Keratinocyte (primary cell): ENCODE measurements around the gene PRDM10. TPM values are rescaled to one million over a fixed set of nuclear protein-coding genes. Genes with fewer than 3 reads are reported as not detected.
"Not testable (repeated sequence)": the region's sequence is repeated elsewhere in the genome, so short reads cannot be mapped to it uniquely, and the experiment has no call there.

Experiments used
- DNase-seq: peaks from one replicate; pipeline ENCODE4 v3.0.0-alpha.2; 2011; ENCODE audit warnings: low read depth, missing footprints, low spot score
- FAIRE-seq: peaks from 2 replicates; lab custom pipeline; 2011; peaks lifted over from hg19 to GRCh38; lab: Jason Lieb, UNC
- H2AFZ ChIP-seq: 2 replicates; pipeline ENCODE4 v1.6.0; 2012; ENCODE audit warnings: low read length, control low read depth, inconsistent platforms; ENCODE audit not compliant: control insufficient read depth
- H3K27ac ChIP-seq: 2 replicates; pipeline ENCODE4 v1.5.1; 2011; ENCODE audit warnings: low read length; ENCODE audit not compliant: control insufficient read depth, insufficient read depth
- H3K27me3 ChIP-seq: 3 replicates; pipeline ENCODE4 v1.6.0; 2011; ENCODE audit warnings: low read length; ENCODE audit not compliant: control insufficient read depth, insufficient read depth; ENCODE audit errors: extremely low read depth
- H3K36me3 ChIP-seq, 2 experiments: 2 replicates in 1 of 2; 3 replicates in 1 of 2; pipeline ENCODE4 v1.5.1; 2011; ENCODE audit warnings: low read length in 2 of 2, mild to moderate bottlenecking in 1 of 2; ENCODE audit not compliant: control insufficient read depth in 2 of 2, insufficient read depth in 2 of 2; ENCODE audit errors: extremely low read depth in 1 of 2
- H3K4me1 ChIP-seq: 3 replicates; pipeline ENCODE4 v1.5.1; 2011; ENCODE audit warnings: low read length; ENCODE audit not compliant: control insufficient read depth, insufficient read depth; ENCODE audit errors: extremely low read depth
- H3K4me2 ChIP-seq: 3 replicates; pipeline ENCODE4 v1.6.0; 2011; ENCODE audit warnings: low read depth, low read length; ENCODE audit not compliant: control insufficient read depth, insufficient read depth; ENCODE audit errors: extremely low read depth
- H3K4me3 ChIP-seq, 3 experiments: fragments of 200-600 bp in 1 of 3; sonication (generic) in 1 of 3; 2 replicates in 2 of 3; 3 replicates in 1 of 3; pipeline ENCODE4 v1.5.1; 2011 to 2016; ENCODE audit warnings: low read length in 3 of 3, mild to moderate bottlenecking in 3 of 3, control low read depth in 2 of 3, inconsistent platforms in 1 of 3, low read depth in 1 of 3, mixed read lengths in 1 of 3, mixed run types in 1 of 3, moderate library complexity in 1 of 3; ENCODE audit not compliant: control insufficient read depth in 2 of 3, insufficient read depth in 2 of 3; ENCODE audit errors: extremely low read depth in 1 of 3
- H3K79me2 ChIP-seq: 2 replicates; pipeline ENCODE4 v1.6.0; 2012; ENCODE audit warnings: low read length; ENCODE audit not compliant: control insufficient read depth, insufficient read depth
- H3K9ac ChIP-seq: 3 replicates; pipeline ENCODE4 v1.6.0; 2011; ENCODE audit warnings: low read length; ENCODE audit not compliant: control insufficient read depth, insufficient read depth; ENCODE audit errors: extremely low read depth
- H3K9me1 ChIP-seq: 3 replicates; pipeline ENCODE4 v1.6.0; 2011; ENCODE audit warnings: low read length; ENCODE audit not compliant: control insufficient read depth, insufficient read depth; ENCODE audit errors: extremely low read depth
- H3K9me3 ChIP-seq: 2 replicates; pipeline ENCODE4 v1.5.1; 2012; ENCODE audit warnings: low read depth, low read length; ENCODE audit not compliant: control insufficient read depth
- H4K20me1 ChIP-seq: 3 replicates; pipeline ENCODE4 v1.6.0; 2011; ENCODE audit warnings: low read length; ENCODE audit not compliant: control insufficient read depth, insufficient read depth; ENCODE audit errors: extremely low read depth
- CTCF ChIP-seq, 3 experiments: IDR thresholded peaks in 1 of 3; conservative IDR thresholded peaks in 1 of 3; optimal IDR thresholded peaks in 1 of 3; 2 replicates in 2 of 3; 3 replicates in 1 of 3; pipeline versions ENCODE3 to v1.5.1; 2011; ENCODE audit warnings: low read length in 3 of 3, mild to moderate bottlenecking in 3 of 3, moderate library complexity in 2 of 3, control low read depth in 1 of 3, inconsistent platforms in 1 of 3; ENCODE audit not compliant: insufficient read depth in 2 of 3; ENCODE audit errors: extremely low read depth in 1 of 3
- EZH2 ChIP-seq: IDR thresholded peaks from one replicate; pipeline ENCODE4 v1.6.1; 2012; ENCODE audit warnings: inconsistent platforms, mild to moderate bottlenecking, low read length, moderate library complexity
- dilution Hi-C: fragments of 300-500 bp; cut with MboI; formaldehyde crosslinking; loops from one replicate; pipeline ENCODE4 v1.7.0; 2020; ENCODE audit warnings: low sequenced_read_pairs; ENCODE audit not compliant: extremely low pct_ligation_motif_present
- polyA plus RNA-seq, 5 experiments: library from polyadenylated mRNA; depleted of rRNA in 3 of 5; stranded (reverse) in 3 of 5; stranded (forward) in 1 of 5; unstranded in 1 of 5; fragments of >200 nt; gene quantifications; 1 replicate in 1 of 5; 2 replicates in 3 of 5; 3 replicates in 1 of 5; pipeline versions ENCODE4 v1.2.1 to v1.2.3, GENCODE V29; 2011 to 2012; ENCODE audit warnings: missing spikeins in 2 of 5, low read depth in 1 of 5, low replicate concordance in 1 of 5

Gene PRDM10
- polyA plus RNA-seq, 1 donor (not counting 4 experiments of a cell fraction or from before 2014, with no cell fraction given): 4.7 TPM

- Histone ChIP-seq H3K79me2 (no peaks in the 10 kb centered on the region), H3K4me3 (no peak overlapping the region), H3K9me1 (no peaks in the 10 kb centered on the region), H4K20me1 (no peaks in the 10 kb centered on the region), H3K27me3 (no peaks in the 10 kb centered on the region), H2AFZ (no peak overlapping the region), H3K9me3 (no peaks in the 10 kb centered on the region), H3K4me1 (peaks cover 11% of the 10 kb centered on the region), H3K9ac (no peak overlapping the region), H3K27ac (peak overlapping the region; percentile 55), H3K4me2 (peak overlapping the region; percentile 83), H3K36me3 (no peaks in the 10 kb centered on the region)
- dilution Hi-C loops: no loop called here
- TF ChIP-seq CTCF (optimal IDR thresholded peaks at IDR 0.05 in 1 of 3, IDR thresholded peaks at IDR 0.05 in 1 of 3, conservative IDR thresholded peaks at IDR 0.05 in 1 of 3; ENCODE audit: extremely low read depth in 1 of 3, insufficient read depth in 2 of 3, low read length in 3 of 3): no peak
- FAIRE-seq (no peak), DNase-seq (no peak)
These were observed 20.2 kb upstream of the PRDM10 start for GRCh38 chr11:130022799-130023198.

GRCh38 chr11:130021606-130022005, 19.0 kb upstream of the PRDM10 start:
- H3K9me3 ChIP-seq, H3K9ac ChIP-seq, H4K20me1 ChIP-seq, H3K4me2 ChIP-seq, H3K27ac ChIP-seq, H3K36me3 ChIP-seq, H3K9me1 ChIP-seq, dilution Hi-C loops, DNase-seq, H3K79me2 ChIP-seq, H2AFZ ChIP-seq, H3K4me3 ChIP-seq, H3K27me3 ChIP-seq, FAIRE-seq: not testable (repeated sequence)
- H3K4me1 ChIP-seq: peaks cover 11% of the 10 kb centered on the region

- FAIRE-seq (no peak), DNase-seq (no peak)
- Histone ChIP-seq H3K4me3 (no peak overlapping the region), H2AFZ (no peak overlapping the region), H3K27me3 (no peaks in the 10 kb centered on the region), H4K20me1 (no peaks in the 10 kb centered on the region), H3K4me2 (no peak overlapping the region), H3K9me1 (no peaks in the 10 kb centered on the region), H3K9me3 (no peaks in the 10 kb centered on the region), H3K4me1 (peaks cover 11% of the 10 kb centered on the region), H3K9ac (no peak overlapping the region), H3K27ac (no peak overlapping the region), H3K79me2 (no peaks in the 10 kb centered on the region), H3K36me3 (no peaks in the 10 kb centered on the region)
- dilution Hi-C loops: no loop called here
- TF ChIP-seq CTCF (optimal IDR thresholded peaks at IDR 0.05 in 1 of 3, IDR thresholded peaks at IDR 0.05 in 1 of 3, conservative IDR thresholded peaks at IDR 0.05 in 1 of 3; ENCODE audit: extremely low read depth in 1 of 3, insufficient read depth in 2 of 3, low read length in 3 of 3): no peak
- no peak for TF ChIP-seq EZH2
These were observed 17.7 kb upstream of the PRDM10 start for GRCh38 chr11:130020323-130020722.

DNA sequence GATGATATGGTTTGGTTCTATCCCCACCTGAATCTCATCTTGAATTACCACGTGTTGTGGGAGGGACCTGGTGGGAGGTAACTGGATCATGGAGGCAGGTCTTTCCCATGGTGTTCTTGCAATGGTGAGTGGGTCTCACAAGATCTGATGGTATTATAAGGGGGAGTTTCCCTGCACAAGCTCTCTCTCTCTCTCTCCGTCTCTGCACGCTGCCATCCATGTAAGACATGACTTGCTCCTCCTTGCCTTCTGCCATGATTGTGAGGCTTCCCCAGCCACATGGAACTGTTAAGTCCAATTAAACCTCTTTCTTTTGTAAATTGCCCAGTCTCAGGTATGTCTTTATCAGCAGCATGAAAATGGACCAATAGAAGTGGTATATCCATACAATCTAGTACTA, 13.2 kb upstream of the PRDM10 start:
- H3K9ac ChIP-seq, H3K4me3 ChIP-seq, H3K27me3 ChIP-seq, H3K36me3 ChIP-seq, H3K9me3 ChIP-seq, H3K4me1 ChIP-seq, H3K4me2 ChIP-seq, H3K9me1 ChIP-seq, DNase-seq, dilution Hi-C loops, FAIRE-seq, H4K20me1 ChIP-seq, H3K79me2 ChIP-seq, H3K27ac ChIP-seq, H2AFZ ChIP-seq: not testable (repeated sequence)
